Astrocyte of the spinal cord (primary cell): Measurements from ENCODE around the gene PALM.
"Not testable (repeated sequence)": the region's sequence is repeated elsewhere in the genome, so short reads cannot be mapped to it uniquely, and the experiment has no call there.

Experiments
- DNase-seq: peaks from one replicate; pipeline ENCODE4 v3.0.0; 2011; ENCODE audit warnings: low read depth, low spot score
- H3K4me3 ChIP-seq: 2 replicates; pipeline ENCODE4 v1.5.1; 2011; ENCODE audit warnings: low read depth, mild to moderate bottlenecking, low read length, moderate library complexity
- CTCF ChIP-seq: IDR thresholded peaks from 2 replicates; pipeline ENCODE4 v1.5.1; 2012; ENCODE audit warnings: low read depth, mild to moderate bottlenecking, low read length, inconsistent platforms
- in situ Hi-C: cut with HindIII; loops from 2 replicates; pipeline ENCODE4 v1.10.0; 2017; ENCODE audit warnings: low sequenced_read_pairs

PALM gene

GRCh38 chr19:722553-723101 lies 13.9 kb downstream of the PALM start:
- TF ChIP-seq CTCF: no peak
- in situ Hi-C loops: no loop called here
- H3K4me3 ChIP-seq: no peak overlapping the region
- no peak for DNase-seq

DNA sequence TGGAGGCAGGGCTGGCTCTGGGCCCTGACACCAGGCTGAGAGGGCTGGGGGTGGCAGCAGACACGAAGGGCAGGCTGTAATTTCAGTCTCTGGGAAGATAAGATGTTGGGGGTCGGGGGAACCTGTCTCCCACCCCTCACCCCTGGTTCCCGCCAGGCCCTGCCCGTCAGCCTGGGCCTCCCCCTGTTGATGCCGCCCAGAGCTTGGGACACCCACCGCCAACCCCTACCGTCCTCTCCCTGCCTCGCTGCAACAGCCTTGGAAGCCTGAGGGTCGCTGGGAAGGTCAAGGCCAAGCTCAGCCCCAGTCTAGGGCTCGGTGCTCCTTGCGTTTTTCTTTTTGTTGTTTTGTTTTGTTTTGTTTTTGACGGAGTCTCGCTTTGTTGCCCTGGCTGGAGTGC lies 14.5 kb downstream of the PALM start:
- in situ Hi-C loops: no loop called here

DNA sequence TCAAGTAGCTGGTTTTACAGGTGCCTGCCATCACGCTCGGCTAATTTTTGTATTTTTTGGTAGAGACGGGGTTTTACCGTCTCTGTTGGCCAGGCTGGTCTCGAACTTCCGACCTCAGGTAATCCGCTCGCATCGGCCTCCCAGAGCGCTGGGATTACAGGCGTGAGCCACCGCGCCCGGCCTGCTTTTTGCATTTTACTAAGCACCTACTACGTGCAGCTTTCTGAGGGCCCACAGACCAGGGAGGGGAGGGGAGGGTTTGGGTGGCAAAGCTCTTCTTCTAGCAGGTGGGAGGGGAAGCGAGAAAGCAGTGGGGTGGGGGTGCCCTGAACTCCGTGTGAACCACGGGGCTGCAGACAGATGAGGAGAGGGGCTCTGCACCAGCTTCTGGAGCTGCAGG lies 15.0 kb downstream of the PALM start:
- TF ChIP-seq CTCF: no peak
- no peak for DNase-seq
- no peak overlapping the region for H3K4me3 ChIP-seq
- in situ Hi-C loops: no loop called here

More for the DNA sequence above, 14.5 kb downstream of the PALM start:
- H3K4me3 ChIP-seq: no peak overlapping the region
- DNase-seq: no peak
- no peak for TF ChIP-seq CTCF

DNA sequence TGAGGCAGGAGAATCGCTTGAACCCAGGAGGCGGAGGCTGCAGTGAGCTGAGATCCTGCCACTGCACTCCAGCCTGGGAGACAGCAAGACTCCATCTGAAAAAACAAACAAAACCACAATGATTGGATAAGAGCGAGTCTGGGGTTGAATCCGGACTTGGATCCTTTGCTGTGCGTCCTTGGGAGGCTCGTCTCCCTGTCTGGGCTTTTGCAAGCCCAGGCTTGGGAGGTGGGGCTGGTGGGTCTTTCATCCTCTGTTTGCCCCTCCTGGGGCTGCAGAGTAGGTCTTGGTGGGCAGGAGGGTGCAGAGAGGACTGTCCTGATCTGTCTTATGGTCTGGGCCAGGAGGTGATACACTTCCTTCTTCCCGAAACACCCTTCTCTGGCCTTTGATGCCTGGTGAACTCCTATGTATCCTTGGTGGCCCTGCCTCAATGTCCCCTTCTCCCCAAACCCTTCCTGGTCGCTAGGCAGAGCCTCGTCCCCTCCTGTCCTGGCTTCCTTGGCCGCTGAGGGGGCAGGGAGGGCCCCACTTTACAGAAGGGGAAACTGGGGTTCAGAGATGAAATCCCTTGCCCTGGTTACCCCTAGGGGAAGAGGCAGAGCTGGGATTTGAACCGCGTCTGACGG lies 16.8 kb downstream of the PALM start:
- no peak for TF ChIP-seq CTCF
- H3K4me3 ChIP-seq: no peak overlapping the region
- in situ Hi-C loops: no loop called here
- no peak for DNase-seq

GRCh38 chr19:726993-727956 lies 18.5 kb downstream of the PALM start:
- TF ChIP-seq CTCF: no peak
- in situ Hi-C loops: no loop called here
- H3K4me3 ChIP-seq: no peak overlapping the region
- DNase-seq: no peak

DNA sequence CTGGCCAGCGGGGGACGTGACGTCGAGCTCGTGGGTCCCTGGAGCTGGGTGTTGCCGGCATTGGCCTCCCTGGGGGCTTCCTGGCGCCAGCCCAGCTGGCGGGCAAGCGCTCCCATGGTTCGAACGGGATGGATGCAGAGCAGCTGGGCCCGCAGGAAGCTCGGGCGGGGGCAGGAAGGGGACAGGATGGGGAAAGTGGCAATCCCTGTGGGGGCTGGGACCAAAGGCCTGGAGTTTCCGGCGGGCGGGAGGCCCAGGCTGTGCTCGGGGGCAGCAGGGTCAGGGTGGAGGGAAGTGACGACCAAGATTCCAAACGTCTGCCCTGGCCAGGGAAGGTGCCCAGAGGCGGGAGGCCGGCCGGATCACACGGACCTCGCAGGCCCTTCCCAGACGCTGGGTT lies 19.3 kb downstream of the PALM start:
- in situ Hi-C loops: no loop called here
- no peak for DNase-seq
- TF ChIP-seq CTCF: no peak
- H3K4me3 ChIP-seq: no peak overlapping the region

DNA sequence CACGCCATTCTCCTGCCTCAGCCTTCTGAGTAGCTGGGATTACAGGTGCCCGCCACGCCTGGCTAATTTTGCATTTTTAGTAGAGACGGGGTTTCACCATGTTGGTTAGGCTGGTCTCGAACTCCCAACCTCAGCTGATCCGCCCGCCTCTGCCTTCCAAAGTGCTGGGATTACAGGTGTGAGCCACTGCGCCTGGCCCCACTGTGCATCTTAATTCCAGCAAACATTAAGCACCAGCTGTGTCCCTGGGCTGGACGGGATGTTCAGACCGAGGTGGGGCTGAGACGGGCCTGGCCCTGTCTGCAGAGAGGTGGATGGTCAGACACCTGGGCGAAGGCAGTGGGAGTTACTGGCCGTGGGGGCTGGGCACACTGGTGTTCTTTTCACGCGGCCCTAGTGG lies 20.8 kb downstream of the PALM start:
- DNase-seq, H3K4me3 ChIP-seq, in situ Hi-C loops: not testable (repeated sequence)
